H54 (cell line): ENCODE data around the gene RXRB.

Experiments used
- DNase-seq: peaks from one replicate; pipeline ENCODE4 v3.0.0; 2011; ENCODE audit warnings: low spot score, mixed read lengths; ENCODE audit not compliant: insufficient read length
- FAIRE-seq: peaks from 3 replicates; lab custom pipeline; 2011; peaks lifted over from hg19 to GRCh38; lab: Jason Lieb, UNC
- POLR2A ChIP-seq: IDR thresholded peaks from 2 replicates; pipeline ENCODE4 v1.6.1; 2011; ENCODE audit warnings: low read depth, mild to moderate bottlenecking, low read length

The RXRB gene

DNA sequence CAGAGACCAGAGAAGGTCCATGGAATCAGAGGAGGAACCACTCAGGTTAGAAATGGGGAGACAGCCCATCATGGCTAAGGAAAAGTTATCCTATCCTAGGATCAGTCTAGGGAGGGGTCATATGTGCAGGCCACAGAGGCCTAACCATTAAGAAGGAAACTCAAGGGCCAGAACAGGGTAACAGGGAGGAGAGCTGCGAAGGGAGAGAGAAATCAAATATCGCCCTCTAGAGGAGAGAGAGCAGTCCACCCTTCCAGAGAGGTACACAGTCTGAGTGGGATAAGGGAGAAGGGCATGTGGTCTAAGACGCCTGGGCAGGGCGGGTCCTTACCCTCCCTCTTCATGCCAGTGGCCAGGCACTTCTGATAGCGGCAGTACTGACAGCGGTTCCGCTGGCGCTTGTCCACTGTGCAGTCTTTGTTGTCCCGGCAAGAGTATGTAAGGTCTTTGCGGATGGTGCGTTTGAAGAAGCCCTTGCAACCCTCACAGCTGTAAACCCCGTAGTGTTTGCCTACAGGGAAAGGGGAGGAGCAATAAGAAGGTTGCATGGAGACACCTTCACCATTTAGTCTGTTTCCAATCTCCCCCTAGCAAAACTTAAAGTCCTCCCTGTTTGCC lies 2.9 kb downstream of the RXRB start:
- no peak for FAIRE-seq
- no peak for TF ChIP-seq POLR2A
- DNase-seq, result peak; percentile 81

DNA sequence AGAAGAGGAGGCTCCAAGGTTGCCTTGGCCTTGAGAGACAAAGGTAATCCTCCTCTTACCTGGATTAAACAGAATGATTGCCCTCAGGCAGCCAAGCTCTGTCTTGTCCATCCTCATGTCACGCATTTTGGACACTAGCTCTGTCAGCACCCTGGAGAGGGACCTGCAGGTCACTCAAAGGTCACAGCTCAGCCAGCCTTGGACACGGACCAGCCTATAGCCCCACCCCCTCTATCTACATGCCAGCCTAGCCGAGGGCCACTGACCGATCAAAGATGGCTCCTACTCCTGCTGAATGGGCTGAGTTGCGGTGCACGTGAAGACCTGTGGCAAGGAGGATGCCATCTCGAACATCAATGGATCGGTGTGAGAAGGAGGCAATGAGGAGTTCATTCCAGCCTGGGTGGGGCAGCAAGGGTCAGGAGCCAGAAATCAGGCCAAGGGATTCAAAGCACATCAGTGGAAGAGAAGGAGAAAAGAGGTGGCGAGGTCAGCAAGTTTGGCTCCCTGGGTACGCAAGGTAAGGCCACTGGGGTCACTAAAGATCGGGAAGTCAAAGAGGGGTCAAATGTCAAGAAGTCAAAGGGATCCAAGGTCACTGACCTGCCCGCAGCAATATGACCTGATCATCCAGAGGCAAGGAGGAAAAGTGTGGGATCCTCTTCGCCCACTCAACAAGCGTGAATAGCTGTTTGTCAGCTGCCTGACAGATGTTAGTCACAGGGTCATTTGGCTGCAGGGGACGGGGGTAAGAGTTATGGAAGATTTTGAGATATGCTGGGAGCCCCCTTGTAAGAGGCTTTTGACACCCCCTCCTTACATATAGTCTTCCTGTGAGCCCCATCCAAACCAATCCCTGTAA lies 4.9 kb downstream of the RXRB start:
- DNase-seq, result no peak
- no peak for FAIRE-seq
- TF ChIP-seq POLR2A, result no peak

DNA sequence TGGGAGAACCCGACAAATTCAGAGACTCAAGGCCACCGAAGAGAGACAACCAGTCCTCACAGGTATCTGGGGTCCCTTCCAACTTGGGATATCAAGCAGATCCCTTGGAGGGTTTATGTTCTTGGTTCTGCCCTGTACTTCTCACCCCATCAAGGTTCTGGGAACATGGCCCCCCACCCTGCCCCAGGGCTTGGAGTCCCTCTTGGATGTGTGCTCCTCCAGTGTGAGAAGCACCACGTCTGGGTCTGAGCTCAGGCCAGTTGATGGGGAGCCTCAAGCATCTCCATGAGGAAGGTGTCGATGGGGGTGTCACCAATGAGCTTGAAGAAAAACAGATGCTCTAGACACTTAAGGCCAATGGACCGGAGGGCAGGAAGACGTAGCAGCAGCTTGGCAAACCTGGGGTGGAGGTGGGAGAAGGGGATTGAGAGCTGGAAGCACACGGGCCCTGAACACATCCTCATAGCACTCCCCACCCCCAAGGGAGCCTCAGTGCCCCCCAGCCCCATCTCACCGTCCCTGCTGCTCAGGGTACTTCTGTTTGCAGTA lies 6.0 kb downstream of the RXRB start:
- no peak for FAIRE-seq
- no peak for TF ChIP-seq POLR2A
- DNase-seq, result no peak

DNA sequence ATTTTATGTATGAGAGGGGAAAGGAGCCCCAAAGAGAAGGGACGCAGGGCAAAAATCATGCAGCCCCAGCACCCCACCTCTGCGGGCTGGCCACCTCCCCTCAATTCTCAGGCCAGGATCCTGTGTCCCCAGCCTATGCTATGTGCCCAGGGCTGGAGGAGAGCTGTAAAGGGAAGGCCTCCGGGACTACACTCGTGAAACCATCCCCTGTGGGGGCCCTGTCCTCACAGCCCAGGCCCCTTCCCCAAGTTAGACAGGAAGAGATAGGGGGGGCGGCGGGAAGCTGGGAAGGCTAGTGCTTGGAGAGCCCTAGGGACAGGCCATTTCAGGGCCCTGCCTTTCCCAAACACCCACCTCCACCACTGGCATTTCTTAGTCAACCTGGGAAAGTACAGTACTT lies 6.8 kb downstream of the RXRB start:
- DNase-seq (no peak), FAIRE-seq (no peak)
- no peak for TF ChIP-seq POLR2A

DNA sequence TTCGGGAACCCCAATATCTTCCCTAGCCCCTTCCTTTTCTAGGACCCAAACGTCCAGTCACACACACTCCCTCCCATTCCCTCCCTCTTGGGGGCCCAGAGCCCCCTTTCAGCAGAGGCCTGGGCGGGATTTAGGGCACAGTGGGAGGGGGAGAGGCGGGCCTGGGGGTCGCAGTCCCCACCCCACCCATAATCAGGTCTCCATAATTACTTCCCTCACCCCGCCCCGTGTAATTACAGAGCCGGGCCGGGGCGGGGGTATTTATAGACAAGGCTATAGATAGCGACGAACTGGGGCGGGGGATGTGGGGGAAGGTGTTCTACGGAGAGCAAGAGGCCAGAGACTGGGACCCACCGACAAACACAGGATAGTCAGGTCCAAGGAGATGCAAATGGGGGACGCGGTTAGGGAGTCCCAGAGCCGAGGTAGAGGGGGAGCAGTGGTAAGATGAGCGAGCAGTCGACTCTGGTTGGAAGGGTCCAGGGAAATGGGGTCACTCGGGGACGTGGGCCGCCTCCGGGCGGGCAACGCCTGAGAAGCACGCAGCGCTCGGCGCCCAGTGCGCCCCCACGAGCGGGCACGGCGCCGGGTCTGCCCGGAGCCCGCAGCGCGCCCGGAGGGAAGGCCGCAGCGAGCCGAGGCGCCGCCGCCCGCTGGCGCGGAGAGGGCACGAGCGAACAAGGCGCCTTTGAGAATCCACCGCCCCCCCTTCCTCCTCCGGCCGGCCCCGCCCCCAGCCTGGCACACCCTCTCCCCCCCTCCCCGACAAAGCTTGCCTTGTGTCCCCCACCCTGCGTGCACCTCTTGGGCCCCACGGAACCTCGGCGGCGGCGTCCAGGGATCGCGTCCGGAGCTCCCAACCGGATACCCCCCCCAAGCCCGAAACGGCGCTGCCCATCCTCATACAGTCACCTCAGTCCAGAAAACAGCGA lies 7.5 kb downstream of the RXRB start:
- DNase-seq (no peak), FAIRE-seq (no peak)
- no peak for TF ChIP-seq POLR2A

DNA sequence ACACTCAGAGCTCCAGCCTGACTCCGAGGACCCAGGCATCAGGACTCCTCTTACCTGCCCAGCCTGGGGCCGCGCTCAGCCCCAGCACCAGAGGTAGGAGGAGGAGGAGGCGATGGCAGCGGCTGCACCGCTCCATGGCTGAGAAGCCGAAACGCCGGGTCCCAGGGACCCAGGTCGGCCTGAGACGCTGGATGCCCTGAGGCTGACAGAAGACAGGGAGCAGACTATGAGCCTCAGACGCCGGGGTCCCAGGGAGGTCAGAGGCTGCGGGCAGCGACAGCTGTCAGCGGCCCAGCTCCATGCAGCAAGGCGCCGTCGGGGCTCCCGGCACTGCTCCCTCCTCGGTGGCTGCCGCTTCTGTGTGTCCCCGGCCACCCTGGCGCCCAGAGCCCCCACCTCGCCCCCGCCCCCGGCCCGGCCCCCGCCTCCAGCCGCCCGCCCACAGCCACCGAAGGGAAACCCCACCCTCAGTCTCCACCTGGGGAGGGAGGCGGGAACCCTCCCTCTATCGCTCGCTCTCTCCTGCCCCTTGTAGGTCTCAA lies 8.3 kb downstream of the RXRB start, which contains the start of gene COL11A2:
TSS of gene COL11A2 (minus strand) at position 363 of the 542 bp plus-strand sequence. CDS start at position 136, 227 bp downstream.
- FAIRE-seq (no peak), DNase-seq (no peak)
- TF ChIP-seq POLR2A, result no peak

DNA sequence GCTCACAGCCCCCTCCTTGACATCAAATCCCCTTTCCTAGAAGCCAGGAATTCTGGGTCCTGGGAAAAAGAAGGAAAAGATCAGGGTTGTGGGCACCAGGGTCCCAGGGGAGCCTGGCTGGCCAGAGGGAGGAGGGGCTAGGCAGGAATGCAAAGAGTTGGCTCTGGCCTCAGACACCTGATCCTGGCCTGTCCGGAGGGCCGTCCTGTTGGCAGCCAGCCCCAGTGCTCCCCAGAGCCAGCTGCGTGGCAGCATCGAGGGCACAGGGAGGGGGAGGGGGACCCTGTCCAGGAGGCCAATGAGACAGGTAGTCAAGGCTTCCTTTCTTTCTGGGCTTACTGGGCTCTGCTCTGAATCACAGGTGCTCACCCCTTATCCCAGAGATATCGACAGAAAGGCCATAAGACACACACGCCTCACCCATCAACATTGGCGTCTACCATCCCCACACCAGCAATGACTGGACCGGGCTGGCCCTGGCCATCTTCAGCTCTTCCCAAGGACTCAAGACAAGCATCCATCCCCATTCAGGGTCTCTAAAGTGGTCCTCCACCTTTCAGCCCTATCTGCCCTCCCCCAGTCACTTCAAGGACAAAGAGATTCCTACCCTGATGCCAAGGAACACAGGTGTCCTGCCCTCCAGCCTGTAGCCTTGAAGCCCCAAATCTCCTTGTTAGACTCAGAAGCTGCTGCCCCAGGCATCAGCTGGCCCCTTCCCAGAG lies 8.9 kb downstream of the RXRB start:
- TF ChIP-seq POLR2A, result no peak
- FAIRE-seq (no peak), DNase-seq (no peak)

DNA sequence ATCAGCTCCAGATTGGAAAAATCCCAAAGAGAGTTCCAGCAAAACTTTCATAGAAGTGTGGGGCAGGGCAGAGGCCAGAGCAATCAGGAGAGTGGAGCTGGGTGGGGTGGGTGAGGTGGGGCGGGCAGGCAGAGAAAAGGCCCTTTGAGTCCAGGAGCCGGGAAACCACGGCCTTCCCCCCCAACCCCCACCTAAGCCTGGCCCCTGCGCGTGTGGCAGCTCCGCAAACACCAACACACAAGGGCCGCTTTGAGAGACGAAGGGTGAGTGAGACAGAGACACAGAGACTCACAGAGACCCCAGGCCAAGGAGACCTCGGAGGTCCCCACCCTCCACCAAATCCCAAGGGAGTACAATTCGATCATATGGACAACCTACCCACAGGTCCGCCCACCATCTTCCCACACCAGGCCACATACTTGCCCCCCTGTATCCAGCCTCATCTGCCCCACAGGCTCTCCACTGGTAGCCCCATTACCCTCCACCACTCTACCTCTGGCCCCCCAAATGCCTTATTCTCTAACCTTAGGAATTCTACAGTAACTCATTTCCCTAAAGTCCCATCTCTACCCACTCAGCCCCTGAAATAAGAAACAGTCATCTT lies 9.9 kb downstream of the RXRB start:
- TF ChIP-seq POLR2A, result no peak
- DNase-seq (no peak), FAIRE-seq (no peak)

DNA sequence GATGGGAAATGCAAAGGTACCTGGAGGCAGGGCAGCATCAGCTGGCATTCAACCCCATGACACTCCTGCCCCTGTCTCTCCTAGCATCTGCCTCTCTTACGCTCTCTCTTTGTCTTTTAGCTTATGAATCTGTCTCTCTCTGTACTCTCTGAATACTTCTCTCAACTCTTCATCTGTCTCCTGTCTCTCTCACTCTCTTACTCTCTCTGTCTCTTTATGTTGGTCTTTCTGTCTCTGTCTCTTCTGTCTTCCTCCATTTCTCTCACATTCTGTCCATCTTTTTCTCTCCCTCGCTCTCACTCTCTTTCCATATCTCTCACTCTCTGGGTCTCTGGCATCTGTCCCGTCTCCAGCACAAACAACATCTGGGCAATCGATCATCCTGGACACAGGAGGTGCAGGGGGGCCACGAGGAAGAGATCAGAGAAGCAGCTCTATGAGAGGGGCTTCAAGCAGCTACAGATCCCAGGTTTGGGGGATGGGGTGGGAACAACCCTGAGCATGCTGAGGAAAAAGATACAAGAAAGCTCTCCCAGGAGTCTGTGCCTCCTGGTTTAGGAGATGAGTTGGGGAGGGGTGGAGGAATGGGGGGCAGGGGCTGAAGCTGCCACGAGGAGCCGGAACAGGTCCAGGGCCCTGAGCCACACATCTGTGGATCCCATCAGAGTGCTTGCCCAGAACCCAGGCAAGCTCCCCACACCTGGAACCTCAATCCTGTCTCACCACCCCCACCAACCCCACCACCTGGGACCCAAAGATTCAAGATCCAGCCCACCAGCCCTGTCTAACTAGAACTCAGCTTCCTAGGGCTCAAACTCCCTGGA lies 10.6 kb downstream of the RXRB start:
- FAIRE-seq, result no peak
- DNase-seq, result no peak
- no peak for TF ChIP-seq POLR2A

DNA sequence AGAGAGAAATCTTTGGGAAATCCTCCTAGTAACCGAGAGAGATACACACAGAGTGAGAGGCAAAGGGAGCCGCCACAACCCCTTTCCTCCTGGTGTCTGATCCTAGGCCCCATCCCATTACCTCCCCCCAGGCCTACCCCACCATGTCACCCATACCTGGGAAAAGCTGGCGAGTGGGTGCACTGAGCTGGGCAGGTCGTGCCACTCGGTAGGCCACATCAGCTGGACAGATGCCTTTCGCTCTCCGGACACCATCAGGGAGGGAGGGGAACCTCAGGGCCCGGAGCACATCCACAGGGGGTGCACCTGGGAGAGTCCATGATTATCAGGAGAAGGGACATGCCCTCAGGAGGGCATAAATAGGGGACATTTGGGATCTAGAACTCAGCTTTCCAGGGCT lies 11.3 kb downstream of the RXRB start:
- FAIRE-seq (no peak), DNase-seq (no peak)
- TF ChIP-seq POLR2A, result no peak

DNA sequence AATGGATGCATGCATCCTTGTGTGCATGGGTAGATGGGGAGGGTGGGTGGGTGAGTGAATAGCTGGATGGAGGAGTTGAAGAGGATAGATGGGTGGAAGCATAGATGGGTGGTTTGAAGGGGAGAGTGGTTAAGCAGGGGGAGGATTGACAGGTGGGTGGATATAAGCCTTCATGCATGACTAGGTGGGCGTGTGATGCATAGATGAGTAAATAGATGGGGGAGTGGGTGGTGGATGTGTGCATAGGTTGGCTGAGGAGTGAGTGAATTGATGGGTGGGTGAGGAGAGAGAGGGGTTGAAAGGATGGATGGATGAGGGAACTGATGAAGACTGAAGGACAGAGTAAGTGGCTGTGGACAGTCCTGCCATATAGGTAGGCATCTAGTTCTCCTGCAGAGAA lies 12.7 kb downstream of the RXRB start:
- FAIRE-seq (no peak), DNase-seq (no peak)
- no peak for TF ChIP-seq POLR2A
